Measurements from ENCODE around the gene CACNA1D.

CACNA1D gene

DNA sequence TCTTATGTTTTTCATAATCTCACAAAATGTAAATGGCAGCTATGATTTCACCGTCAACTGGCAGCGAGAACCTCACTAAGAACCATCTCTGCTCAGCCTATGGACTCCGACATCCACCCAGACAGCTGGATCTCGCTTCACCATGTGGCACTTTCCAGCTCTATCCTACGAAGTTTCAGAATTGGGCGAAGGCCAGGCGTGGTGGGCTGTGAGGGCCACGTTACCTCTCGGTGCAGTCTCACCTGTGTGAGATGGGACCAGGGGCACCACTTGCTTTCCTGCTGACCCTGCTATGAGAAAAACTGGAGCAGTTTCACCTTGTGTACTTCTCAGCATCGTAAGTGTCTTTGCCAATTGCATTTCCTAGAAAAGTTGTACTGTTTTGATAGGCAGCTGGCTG is 319.5 kb downstream of the CACNA1D start:
- in situ Hi-C loops (cut with MboI; ENCODE audit: low sequenced_read_pairs, unreplicated experiment) = no loop called here
- TF ChIP-seq, protein P1, sequence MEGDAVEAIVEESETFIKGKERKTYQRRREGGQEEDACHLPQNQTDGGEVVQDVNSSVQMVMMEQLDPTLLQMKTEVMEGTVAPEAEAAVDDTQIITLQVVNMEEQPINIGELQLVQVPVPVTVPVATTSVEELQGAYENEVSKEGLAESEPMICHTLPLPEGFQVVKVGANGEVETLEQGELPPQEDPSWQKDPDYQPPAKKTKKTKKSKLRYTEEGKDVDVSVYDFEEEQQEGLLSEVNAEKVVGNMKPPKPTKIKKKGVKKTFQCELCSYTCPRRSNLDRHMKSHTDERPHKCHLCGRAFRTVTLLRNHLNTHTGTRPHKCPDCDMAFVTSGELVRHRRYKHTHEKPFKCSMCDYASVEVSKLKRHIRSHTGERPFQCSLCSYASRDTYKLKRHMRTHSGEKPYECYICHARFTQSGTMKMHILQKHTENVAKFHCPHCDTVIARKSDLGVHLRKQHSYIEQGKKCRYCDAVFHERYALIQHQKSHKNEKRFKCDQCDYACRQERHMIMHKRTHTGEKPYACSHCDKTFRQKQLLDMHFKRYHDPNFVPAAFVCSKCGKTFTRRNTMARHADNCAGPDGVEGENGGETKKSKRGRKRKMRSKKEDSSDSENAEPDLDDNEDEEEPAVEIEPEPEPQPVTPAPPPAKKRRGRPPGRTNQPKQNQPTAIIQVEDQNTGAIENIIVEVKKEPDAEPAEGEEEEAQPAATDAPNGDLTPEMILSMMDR (IDR thresholded peaks at IDR 0.05; ENCODE audit: borderline replicate concordance, control extremely low read depth, extremely low read depth, insufficient read depth, missing control alignments) = no peak
- DNase-seq (ENCODE audit: low spot score) = no peak

DNA sequence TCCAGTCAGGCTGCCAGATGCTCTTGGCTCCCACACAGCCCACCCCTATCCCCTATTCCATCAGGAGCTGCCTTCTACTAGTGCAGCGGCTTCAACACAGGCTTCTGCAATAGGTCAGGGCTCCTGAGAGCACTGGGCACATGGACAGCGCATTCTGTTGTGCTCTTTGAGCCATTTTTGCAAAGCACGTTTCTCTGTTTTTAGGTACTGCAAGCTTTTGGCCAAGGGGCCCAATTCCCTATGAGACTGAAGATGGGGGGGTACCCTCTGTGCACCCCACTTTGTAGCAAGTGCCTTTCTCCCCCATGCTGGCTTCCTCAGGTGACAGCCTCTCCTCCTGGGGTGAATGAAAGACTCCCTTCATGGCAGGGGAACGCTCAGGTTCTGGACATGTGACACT is 320.7 kb downstream of the CACNA1D start:
- DNase-seq (ENCODE audit: low spot score) = no peak
- in situ Hi-C loops (cut with MboI; ENCODE audit: low sequenced_read_pairs, unreplicated experiment) = no loop called here
- TF ChIP-seq, protein P1 (IDR thresholded peaks at IDR 0.05; ENCODE audit: borderline replicate concordance, control extremely low read depth, extremely low read depth, insufficient read depth, missing control alignments) = no peak

DNA sequence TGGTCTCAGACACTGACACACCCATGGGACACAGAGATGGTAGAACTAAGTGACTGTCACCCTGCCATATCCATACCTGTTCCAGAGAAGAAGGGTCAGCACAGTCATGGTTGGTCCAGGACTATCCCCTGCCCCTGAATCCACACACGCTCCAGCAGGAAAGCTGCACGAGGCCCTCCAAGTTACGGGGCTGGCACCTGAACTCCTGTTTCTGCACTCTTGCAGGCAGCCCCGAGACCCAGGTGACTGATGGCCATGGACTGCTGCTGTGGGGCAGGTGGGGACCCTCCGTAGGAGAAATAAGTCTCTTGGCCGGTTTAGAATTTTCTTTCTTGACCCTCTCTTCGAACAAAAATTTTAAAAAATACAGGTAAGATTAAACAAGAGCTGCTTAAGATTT is 321.2 kb downstream of the CACNA1D start:
- in situ Hi-C loops (cut with MboI; ENCODE audit: low sequenced_read_pairs, unreplicated experiment) = no loop called here
- no peak for DNase-seq (ENCODE audit: low spot score)
- TF ChIP-seq, protein P1 (IDR thresholded peaks at IDR 0.05; ENCODE audit: borderline replicate concordance, control extremely low read depth, extremely low read depth, insufficient read depth, missing control alignments) = no peak

DNA sequence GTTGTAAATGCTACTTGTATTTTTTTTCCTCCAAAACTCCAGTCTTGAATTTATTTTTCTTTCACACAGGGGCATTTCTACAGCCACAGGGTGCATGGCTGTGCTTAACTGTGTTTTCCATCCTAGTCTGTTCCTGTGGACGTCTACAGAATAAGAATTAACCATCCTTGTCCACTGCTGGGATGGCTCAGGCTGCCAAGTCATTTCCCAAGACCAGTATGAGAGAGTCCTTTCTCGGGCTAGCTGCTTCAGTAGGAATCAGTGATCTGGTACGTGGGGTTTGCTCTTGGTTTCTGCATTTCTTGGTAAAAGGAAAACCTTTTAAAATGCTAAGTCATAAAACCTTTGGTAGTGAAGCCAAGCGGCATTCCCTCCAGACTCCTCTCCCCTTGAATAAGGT is 322.0 kb downstream of the CACNA1D start:
- in situ Hi-C loops (cut with MboI; ENCODE audit: low sequenced_read_pairs, unreplicated experiment) = no loop called here
- TF ChIP-seq, protein P1 (IDR thresholded peaks at IDR 0.05; ENCODE audit: borderline replicate concordance, control extremely low read depth, extremely low read depth, insufficient read depth, missing control alignments) = no peak
- no peak for DNase-seq (ENCODE audit: low spot score)

DNA sequence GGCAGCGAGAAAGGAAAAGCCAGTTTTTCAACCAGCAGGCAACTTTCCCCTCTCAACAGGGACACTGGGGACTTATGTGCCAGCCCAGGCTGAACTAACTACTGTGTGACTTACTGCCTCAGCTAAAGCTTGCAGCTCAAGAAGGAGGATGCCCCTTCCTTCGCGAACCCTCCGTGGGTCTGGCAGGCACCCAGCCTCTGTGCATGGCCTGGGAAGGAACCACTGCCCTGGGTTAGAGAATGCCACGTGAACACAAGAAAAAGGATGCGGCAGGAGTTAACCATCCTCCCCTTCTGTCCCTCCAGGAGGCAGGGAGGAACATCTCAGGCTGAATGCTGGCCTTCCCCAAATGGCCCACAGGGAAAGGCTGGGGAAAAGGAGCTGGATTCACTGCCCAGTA is 322.8 kb downstream of the CACNA1D start:
- TF ChIP-seq, protein P1 (IDR thresholded peaks at IDR 0.05; ENCODE audit: borderline replicate concordance, control extremely low read depth, extremely low read depth, insufficient read depth, missing control alignments) = no peak
- in situ Hi-C loops (cut with MboI; ENCODE audit: low sequenced_read_pairs, unreplicated experiment) = no loop called here

DNA sequence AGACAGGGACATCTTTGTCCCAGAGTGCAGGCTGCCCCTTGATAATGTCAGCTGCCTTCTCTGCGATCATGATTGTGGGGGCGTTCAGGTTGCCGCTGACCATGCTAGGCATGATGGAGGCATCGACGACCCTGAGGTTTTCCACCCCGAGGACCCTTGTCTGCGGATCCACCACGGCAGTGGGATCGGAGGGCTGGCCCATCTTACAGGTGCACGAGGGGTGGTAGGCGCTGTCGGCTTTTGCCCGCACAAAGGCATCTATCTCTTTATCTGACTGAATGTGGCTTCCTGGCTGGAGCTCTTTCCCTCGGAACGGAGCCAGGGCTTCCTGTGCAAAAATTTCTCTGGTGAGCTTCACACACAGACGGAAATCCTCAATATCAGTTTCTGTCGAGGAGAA is 323.4 kb downstream of the CACNA1D start:
- TF ChIP-seq, protein P1 (IDR thresholded peaks at IDR 0.05; ENCODE audit: borderline replicate concordance, control extremely low read depth, extremely low read depth, insufficient read depth, missing control alignments) = no peak
- no peak for DNase-seq (ENCODE audit: low spot score)
- in situ Hi-C loops (cut with MboI; ENCODE audit: low sequenced_read_pairs, unreplicated experiment) = no loop called here

More for the DNA sequence above, 322.8 kb downstream of the CACNA1D start:
- DNase-seq (ENCODE audit: low spot score) = no peak

Data from GM13976 (cell line).